Measurements from ENCODE around the gene TRABD. TPM values are rescaled to one million over a fixed set of nuclear protein-coding genes. Genes with fewer than 3 reads are reported as not detected.

Gene TRABD
- total RNA-seq, 1 donor from 2014 or later, result 43.7 TPM

DNA sequence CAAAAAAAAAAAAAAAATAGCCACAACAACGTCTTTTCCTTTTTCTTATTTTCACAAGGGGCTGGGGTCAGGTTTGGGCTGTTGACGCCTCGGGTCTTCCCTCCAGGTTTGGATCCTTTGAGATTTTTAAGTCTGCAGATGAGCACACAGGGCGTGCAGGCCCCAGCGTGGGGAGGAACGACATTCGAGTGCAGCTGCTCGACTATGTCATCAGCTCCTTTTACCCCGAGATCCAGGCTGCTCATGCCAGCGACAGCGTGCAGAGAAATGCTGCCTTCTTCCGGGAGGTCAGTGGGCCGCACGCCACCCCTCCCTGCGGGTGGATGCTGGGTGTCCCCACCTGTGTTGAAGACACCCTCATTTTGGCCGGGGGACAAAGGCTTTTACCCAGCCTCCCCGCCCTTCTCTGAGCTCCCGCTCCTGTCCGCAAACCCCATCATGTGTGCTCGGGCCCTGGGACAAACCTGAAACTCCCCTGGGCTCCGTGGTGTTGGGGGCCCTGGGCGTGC, 22.8 kb downstream of the TRABD start:
- DNase-seq (peak; percentile 44), ATAC-seq (no peak)
- TF ChIP-seq, protein P1, sequence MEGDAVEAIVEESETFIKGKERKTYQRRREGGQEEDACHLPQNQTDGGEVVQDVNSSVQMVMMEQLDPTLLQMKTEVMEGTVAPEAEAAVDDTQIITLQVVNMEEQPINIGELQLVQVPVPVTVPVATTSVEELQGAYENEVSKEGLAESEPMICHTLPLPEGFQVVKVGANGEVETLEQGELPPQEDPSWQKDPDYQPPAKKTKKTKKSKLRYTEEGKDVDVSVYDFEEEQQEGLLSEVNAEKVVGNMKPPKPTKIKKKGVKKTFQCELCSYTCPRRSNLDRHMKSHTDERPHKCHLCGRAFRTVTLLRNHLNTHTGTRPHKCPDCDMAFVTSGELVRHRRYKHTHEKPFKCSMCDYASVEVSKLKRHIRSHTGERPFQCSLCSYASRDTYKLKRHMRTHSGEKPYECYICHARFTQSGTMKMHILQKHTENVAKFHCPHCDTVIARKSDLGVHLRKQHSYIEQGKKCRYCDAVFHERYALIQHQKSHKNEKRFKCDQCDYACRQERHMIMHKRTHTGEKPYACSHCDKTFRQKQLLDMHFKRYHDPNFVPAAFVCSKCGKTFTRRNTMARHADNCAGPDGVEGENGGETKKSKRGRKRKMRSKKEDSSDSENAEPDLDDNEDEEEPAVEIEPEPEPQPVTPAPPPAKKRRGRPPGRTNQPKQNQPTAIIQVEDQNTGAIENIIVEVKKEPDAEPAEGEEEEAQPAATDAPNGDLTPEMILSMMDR (IDR thresholded peaks at IDR 0.05), result no peak
- intact Hi-C loops (cut with DNase I), result no loop called here
- Histone ChIP-seq H3K4me1 (peaks cover 14% of the 10 kb centered on the region), H3K27ac (no peak overlapping the region), H3K36me3 (peaks cover 94% of the 10 kb centered on the region), H3K4me3 (no peak overlapping the region), H3K9me3 (no peaks in the 10 kb centered on the region), H3K27me3 (ENCODE audit: low read depth) (no peaks in the 10 kb centered on the region)

DNA sequence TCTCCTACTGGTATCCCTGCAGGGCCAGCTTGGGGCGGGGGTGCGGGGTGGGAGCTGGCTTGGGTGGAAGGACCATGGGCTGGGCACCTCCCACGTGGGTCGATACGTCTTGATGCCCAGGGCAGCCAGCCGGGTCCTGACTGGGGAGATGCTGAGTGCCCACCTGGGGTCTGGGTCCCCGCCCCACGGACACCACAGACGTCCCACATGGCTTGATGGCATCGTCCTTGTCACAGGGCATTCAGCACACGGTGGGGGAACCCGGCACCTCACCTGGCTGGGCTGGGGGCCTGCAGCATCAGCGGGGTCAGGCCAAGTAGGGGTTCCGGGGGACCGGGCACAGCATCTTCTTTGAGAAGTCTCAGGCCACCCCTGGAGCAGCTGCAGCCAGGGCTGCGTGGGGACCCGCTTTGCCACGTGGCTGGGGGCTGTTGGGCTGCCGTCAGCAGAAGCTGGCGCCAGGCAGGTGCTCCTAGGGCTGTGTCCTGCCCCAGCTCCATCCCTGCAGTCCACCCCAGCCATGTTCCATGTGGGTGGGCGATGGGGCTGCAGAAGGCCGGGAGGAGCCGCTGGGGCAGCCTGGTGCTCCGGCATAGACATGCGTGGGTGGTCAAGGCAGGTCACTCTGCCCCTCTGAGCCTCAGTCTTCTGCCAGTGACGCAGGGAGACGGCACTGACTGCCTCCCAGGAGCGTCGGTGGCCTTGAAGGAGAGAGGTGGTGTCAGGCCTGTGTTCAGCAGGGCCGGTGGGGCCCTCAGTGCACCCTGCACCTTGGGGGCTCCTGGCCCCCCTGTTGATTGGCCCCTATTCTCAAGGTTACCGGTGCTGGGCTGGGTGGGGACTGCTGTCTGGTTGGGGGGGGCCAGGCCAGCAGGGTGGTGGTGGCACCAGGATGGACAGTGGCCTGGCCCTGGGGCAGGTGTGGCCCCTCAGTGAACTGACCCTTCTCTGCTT, 23.5 kb downstream of the TRABD start:
- peak; percentile 3 to 4 for ATAC-seq
- no peak overlapping the region for H3K27ac ChIP-seq
- no peak overlapping the region for H3K4me3 ChIP-seq
- peaks cover 14% of the 10 kb centered on the region for H3K4me1 ChIP-seq
- no peaks in the 10 kb centered on the region for H3K9me3 ChIP-seq
- intact Hi-C loops (cut with DNase I), result no loop called here
- DNase-seq, result peak; percentile 44
- peaks cover 96% of the 10 kb centered on the region for H3K36me3 ChIP-seq
- TF ChIP-seq, protein P1 (IDR thresholded peaks at IDR 0.05), result no peak
- H3K27me3 ChIP-seq (ENCODE audit: low read depth), result no peaks in the 10 kb centered on the region

DNA sequence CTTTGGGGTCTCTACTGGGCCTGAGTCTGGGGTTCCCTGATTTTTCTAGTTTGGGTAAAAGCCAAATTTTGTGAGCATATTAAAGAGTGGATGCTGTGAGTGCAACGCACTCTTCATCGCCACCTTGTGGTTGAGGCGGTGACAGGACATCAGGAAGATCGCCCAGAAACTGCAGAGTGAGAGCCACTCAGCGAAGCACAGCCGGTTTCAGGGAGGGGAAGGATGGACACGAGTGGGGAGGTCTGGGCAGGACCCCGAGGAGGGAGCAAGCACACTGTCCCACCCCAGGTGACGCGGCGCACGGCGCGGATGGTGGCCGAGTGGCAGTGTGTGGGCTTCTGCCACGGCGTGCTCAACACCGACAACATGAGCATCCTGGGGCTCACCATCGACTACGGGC, 24.2 kb downstream of the TRABD start:
- DNase-seq, result peak; percentile 72
- Histone ChIP-seq H3K27ac (no peak overlapping the region), H3K4me1 (peaks cover 14% of the 10 kb centered on the region), H3K36me3 (peaks cover 96% of the 10 kb centered on the region), H3K9me3 (no peaks in the 10 kb centered on the region), H3K27me3 (ENCODE audit: low read depth) (no peaks in the 10 kb centered on the region), H3K4me3 (no peak overlapping the region)
- peak; percentile 62 to 70 for ATAC-seq
- intact Hi-C loops (cut with DNase I), result no loop called here
- TF ChIP-seq, protein P1 (IDR thresholded peaks at IDR 0.05), result peak; percentile 81

DNA sequence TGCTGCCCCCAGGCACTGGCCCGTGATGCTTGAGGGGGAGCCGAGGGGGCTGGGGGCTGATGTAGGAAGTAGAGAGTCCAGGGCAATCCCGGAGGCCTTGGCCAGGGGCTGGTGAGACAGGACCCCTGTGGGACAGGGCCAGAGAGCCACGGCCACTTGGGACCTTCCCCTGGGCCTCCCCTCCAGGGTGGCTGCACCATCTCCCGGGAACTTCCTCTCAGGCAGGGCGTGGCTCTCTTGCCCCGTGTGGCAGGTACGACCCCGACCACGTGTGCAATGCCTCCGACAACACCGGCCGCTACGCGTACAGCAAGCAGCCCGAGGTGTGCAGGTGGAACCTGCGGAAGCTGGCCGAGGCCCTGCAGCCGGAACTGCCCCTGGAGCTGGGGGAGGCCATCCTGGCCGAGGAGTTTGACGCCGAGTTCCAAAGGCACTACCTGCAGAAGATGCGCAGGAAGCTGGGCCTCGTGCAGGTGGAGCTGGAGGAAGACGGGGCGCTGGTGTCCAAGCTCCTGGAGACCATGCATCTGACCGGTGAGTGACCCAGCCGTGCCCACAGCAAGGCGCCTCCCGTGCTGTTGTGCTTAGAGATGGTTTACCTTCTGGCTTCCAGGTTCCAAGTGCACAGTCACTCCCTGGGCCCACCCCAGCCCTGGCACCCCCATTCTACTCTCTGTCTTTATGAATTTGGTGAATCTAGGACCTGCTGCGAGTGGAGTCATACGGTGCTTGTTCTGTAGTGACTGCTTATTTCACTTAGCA, 24.8 kb downstream of the TRABD start:
- no peaks in the 10 kb centered on the region for H3K27me3 ChIP-seq (ENCODE audit: low read depth)
- peak; percentile 48 for DNase-seq
- peak in 1 of 2 donors; percentile 4 for ATAC-seq
- intact Hi-C loops (cut with DNase I), result no loop called here
- no peak overlapping the region for H3K4me3 ChIP-seq
- H3K27ac ChIP-seq, result no peak overlapping the region
- H3K36me3 ChIP-seq, result peaks cover 97% of the 10 kb centered on the region
- no peaks in the 10 kb centered on the region for H3K9me3 ChIP-seq
- TF ChIP-seq, protein P1 (IDR thresholded peaks at IDR 0.05), result no peak
- H3K4me1 ChIP-seq, result peaks cover 14% of the 10 kb centered on the region

DNA sequence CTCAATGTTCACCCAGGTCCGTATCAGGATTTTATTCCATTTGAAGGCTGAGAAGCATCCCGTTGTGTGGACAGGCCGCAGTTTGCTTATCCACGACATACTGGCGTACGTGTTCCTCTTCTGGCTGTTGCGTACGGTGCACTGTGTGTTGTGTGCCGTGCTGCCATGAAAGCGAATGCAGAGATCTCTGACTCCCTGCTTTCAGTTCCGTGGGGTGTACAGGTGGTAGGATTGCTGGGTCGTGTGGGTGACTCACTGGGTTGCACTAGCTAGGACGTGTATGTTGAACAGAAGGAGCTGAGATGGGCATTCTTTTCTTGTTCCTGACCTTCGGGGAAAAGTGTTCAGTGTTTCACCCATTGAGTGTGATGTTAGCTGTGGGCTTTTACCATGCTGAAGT, 25.4 kb downstream of the TRABD start:
- ATAC-seq, result no peak
- no peak overlapping the region for H3K27ac ChIP-seq
- intact Hi-C loops (cut with DNase I), result no loop called here
- H3K27me3 ChIP-seq (ENCODE audit: low read depth), result no peaks in the 10 kb centered on the region
- H3K36me3 ChIP-seq, result peaks cover 98% of the 10 kb centered on the region
- no peak overlapping the region for H3K4me3 ChIP-seq
- H3K9me3 ChIP-seq, result no peaks in the 10 kb centered on the region
- peaks cover 14% of the 10 kb centered on the region for H3K4me1 ChIP-seq
- TF ChIP-seq, protein P1 (IDR thresholded peaks at IDR 0.05), result no peak
- DNase-seq, result no peak

All from lower lobe of right lung (tissue), 2 donors.